OCI-LY7 (cell line): ENCODE results near the gene GFAP. TPM values are rescaled to one million over a fixed set of nuclear protein-coding genes. Genes with fewer than 3 reads are reported as not detected.

ENCODE experiments used
- BruUV-seq: library from RNA; stranded (reverse); fragments of 400-500 nt; replicated peaks from 2 replicates; lab custom pipeline; 2021; lab: Mats Ljungman, UMichigan
- CTCF ChIA-PET: fragments of 300-600 bp; sonication (Branson Sonifier 250); formaldehyde crosslinking; loops from one replicate; lab custom pipeline; 2022; ENCODE audit warnings: antibody characterized with exemption; ENCODE audit not compliant: unreplicated experiment; lab: Charles Lee
- POLR2A ChIA-PET: fragments of 300-600 bp; sonication (Branson Sonifier 250); formaldehyde crosslinking; loops from one replicate; lab custom pipeline; 2022; ENCODE audit warnings: antibody characterized with exemption; lab: Charles Lee
- DNase-seq: peaks from one replicate; pipeline ENCODE4 v3.0.0-alpha.2; 2015; ENCODE audit warnings: low spot score
- H2AFZ ChIP-seq: fragments of 200-600 bp; sonication (generic), shearing (Covaris generic); 2 replicates; pipeline ENCODE4 v1.6.1; 2014; ENCODE audit warnings: mild to moderate bottlenecking, antibody characterized with exemption, low read length, moderate library complexity
- H3K27ac ChIP-seq: fragments of 200-600 bp; sonication (generic); 2 replicates; pipeline ENCODE4 v1.5.1; 2014; ENCODE audit warnings: mixed run types, low read depth, mild to moderate bottlenecking, moderate library complexity, low read length, inconsistent platforms; ENCODE audit not compliant: poor library complexity, severe bottlenecking
- H3K36me3 ChIP-seq: fragments of 200-600 bp; sonication (generic); 2 replicates; pipeline ENCODE4 v1.6.1; 2014; ENCODE audit warnings: mild to moderate bottlenecking, antibody characterized with exemption, low read length, moderate library complexity, mixed read lengths; ENCODE audit not compliant: insufficient read depth
- H3K4me1 ChIP-seq: fragments of 200-600 bp; sonication (generic); 2 replicates; pipeline ENCODE4 v1.5.1; 2014; ENCODE audit warnings: mild to moderate bottlenecking, low read length; ENCODE audit not compliant: insufficient read depth, poor library complexity, severe bottlenecking
- H3K4me2 ChIP-seq: fragments of 200-600 bp; sonication (generic); 2 replicates; pipeline ENCODE4 v1.6.1; 2014; ENCODE audit warnings: mild to moderate bottlenecking, low read length
- H3K4me3 ChIP-seq: fragments of 200-600 bp; sonication (generic); 2 replicates; pipeline ENCODE4 v1.5.1; 2014; ENCODE audit warnings: mild to moderate bottlenecking, low read depth, low read length; ENCODE audit not compliant: poor library complexity, severe bottlenecking
- H3K79me2 ChIP-seq: fragments of 200-600 bp; sonication (generic); 2 replicates; pipeline ENCODE4 v1.6.1; 2016; ENCODE audit warnings: low read depth, mild to moderate bottlenecking, low read length, moderate library complexity, mixed read lengths; ENCODE audit not compliant: insufficient read depth
- H3K9me2 ChIP-seq: fragments of 200-600 bp; sonication (generic); 2 replicates; pipeline ENCODE4 v1.6.1; 2016; ENCODE audit warnings: mild to moderate bottlenecking, low read length, mixed read lengths; ENCODE audit not compliant: insufficient read depth
- H3K9me3 ChIP-seq: fragments of 200-600 bp; sonication (generic); 2 replicates; pipeline ENCODE4 v1.6.1; 2014; ENCODE audit warnings: mild to moderate bottlenecking, mixed run types, low read length, mixed read lengths
- H4K20me1 ChIP-seq: fragments of 200-600 bp; sonication (generic); 2 replicates; pipeline ENCODE4 v1.6.1; 2014; ENCODE audit warnings: mild to moderate bottlenecking, antibody characterized with exemption, low read length, moderate library complexity, mixed read lengths; ENCODE audit not compliant: insufficient read depth
- EZH2phosphoT487 ChIP-seq: fragments of 200-600 bp; sonication (generic); IDR thresholded peaks from 2 replicates; pipeline ENCODE4 v1.6.1; 2018; ENCODE audit warnings: low read depth, borderline replicate concordance, mild to moderate bottlenecking, mixed run types, antibody characterized with exemption, low read length, moderate library complexity, mixed read lengths
- intact Hi-C: fragments of 100-400 bp; cut with micrococcal nuclease; formaldehyde crosslinking; loops from one replicate; pipeline ENCODE4 v1.10.0; 2022; ENCODE audit not compliant: unreplicated experiment
- total RNA-seq, 2 experiments: library from RNA; depleted of rRNA in 1 of 2; stranded (reverse); fragments of >200 nt in 1 of 2; shearing (Covaris generic) in 1 of 2; gene quantifications; 2 replicates each; pipeline ENCODE4 v1.2.3, GENCODE V29; 2014 to 2022
- TF ChIP-seq, protein P1 (sequence below): fragments of 200-600 bp; sonication (generic); conservative IDR thresholded peaks from 2 replicates; pipeline ENCODE4 v1.5.1; 2014; ENCODE audit warnings: mild to moderate bottlenecking, antibody characterized with exemption, low read length, moderate library complexity, mixed read lengths

GFAP gene
- total RNA-seq, 2 experiments from 2014 or later: not detected

GRCh38 chr17:44905006-44906000, 10.0 kb downstream of the GFAP start:
- H3K4me3 ChIP-seq: no peak overlapping the region
- H2AFZ ChIP-seq: no peak overlapping the region
- TF ChIP-seq EZH2phosphoT487: no peak
- TF ChIP-seq, protein P1, sequence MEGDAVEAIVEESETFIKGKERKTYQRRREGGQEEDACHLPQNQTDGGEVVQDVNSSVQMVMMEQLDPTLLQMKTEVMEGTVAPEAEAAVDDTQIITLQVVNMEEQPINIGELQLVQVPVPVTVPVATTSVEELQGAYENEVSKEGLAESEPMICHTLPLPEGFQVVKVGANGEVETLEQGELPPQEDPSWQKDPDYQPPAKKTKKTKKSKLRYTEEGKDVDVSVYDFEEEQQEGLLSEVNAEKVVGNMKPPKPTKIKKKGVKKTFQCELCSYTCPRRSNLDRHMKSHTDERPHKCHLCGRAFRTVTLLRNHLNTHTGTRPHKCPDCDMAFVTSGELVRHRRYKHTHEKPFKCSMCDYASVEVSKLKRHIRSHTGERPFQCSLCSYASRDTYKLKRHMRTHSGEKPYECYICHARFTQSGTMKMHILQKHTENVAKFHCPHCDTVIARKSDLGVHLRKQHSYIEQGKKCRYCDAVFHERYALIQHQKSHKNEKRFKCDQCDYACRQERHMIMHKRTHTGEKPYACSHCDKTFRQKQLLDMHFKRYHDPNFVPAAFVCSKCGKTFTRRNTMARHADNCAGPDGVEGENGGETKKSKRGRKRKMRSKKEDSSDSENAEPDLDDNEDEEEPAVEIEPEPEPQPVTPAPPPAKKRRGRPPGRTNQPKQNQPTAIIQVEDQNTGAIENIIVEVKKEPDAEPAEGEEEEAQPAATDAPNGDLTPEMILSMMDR: no peak
- H3K27ac ChIP-seq: no peak overlapping the region
- intact Hi-C loops: no loop called here
- ChIA-PET POLR2A (interaction anchor here (0.6 kb wide), 1 partner anchor 41 kb away, joined by 3 read pairs; no protein-coding TSS in a partner anchor), CTCF (no interaction called here)
- H3K79me2 ChIP-seq: no peaks in the 10 kb centered on the region
- no peaks in the 10 kb centered on the region for H3K9me3 ChIP-seq
- H3K36me3 ChIP-seq: no peaks in the 10 kb centered on the region
- peaks cover 2% of the 10 kb centered on the region for H3K4me1 ChIP-seq
- no peaks in the 10 kb centered on the region for H4K20me1 ChIP-seq
- no peaks in the 10 kb centered on the region for H3K9me2 ChIP-seq
- DNase-seq: no peak
- H3K4me2 ChIP-seq: no peak overlapping the region
- BruUV-seq: no TSS peak

- Histone ChIP-seq H3K4me2 (no peak overlapping the region), H4K20me1 (no peaks in the 10 kb centered on the region), H3K79me2 (no peaks in the 10 kb centered on the region), H3K9me2 (no peaks in the 10 kb centered on the region), H3K27ac (no peak overlapping the region), H3K4me1 (peaks cover 9% of the 10 kb centered on the region), H3K4me3 (no peak overlapping the region), H2AFZ (no peak overlapping the region), H3K36me3 (no peaks in the 10 kb centered on the region), H3K9me3 (no peaks in the 10 kb centered on the region)
- no peak for DNase-seq
- TF ChIP-seq EZH2phosphoT487: no peak
- TF ChIP-seq, protein P1: no peak
- ChIA-PET POLR2A (interaction anchor here (0.6 kb wide), 1 partner anchor 42 kb away, joined by 3 read pairs; no protein-coding TSS in a partner anchor), CTCF (no interaction called here)
- BruUV-seq: no TSS peak
- intact Hi-C loops: no loop called here
Observed at GRCh38 chr17:44904001-44904984, 11.0 kb downstream of the GFAP start.
